Glomerular endothelial cell (primary cell): ENCODE measurements around the gene SPIRE2. TPM values are rescaled to one million over a fixed set of nuclear protein-coding genes. Genes with fewer than 3 reads are reported as not detected.
"Not testable (repeated sequence)": the region's sequence is repeated elsewhere in the genome, so short reads cannot be mapped to it uniquely, and the experiment has no call there.

ENCODE experiments used
- DNase-seq: peaks from one replicate; pipeline ENCODE4 v3.0.0-alpha.2; 2011; ENCODE audit warnings: low read depth, low spot score; ENCODE audit errors: extremely low read depth
- total RNA-seq: library from RNA; depleted of rRNA; stranded (reverse); fragments of >200 nt; gene quantifications from 2 replicates; pipeline ENCODE4 v1.2.3, GENCODE V29; 2015

SPIRE2 gene
- total RNA-seq, 1 donor from 2014 or later: 3.3 TPM

- DNase-seq: no peak
These were observed 83.9 kb downstream of the SPIRE2 start for GRCh38 chr16:89912143-89912542.

GRCh38 chr16:89912627-89913026 lies 84.4 kb downstream of the SPIRE2 start:
- DNase-seq: no peak

GRCh38 chr16:89913408-89914387 lies 85.4 kb downstream of the SPIRE2 start:
- no peak for DNase-seq

- not testable (repeated sequence) for DNase-seq
These were observed 86.5 kb downstream of the SPIRE2 start for GRCh38 chr16:89914642-89915285.

- no peak for DNase-seq
These were observed 87.3 kb downstream of the SPIRE2 start for GRCh38 chr16:89915303-89916232.

GRCh38 chr16:89917773-89918452 lies 89.6 kb downstream of the SPIRE2 start:
- no peak for DNase-seq

- no peak for DNase-seq
These were observed 90.4 kb downstream of the SPIRE2 start, which contains the start of gene MC1R for GRCh38 chr16:89918453-89919347. Gene MC1R (plus strand): TSS chr16:89918862. CDS start chr16:89919259, 397 bp downstream.

GRCh38 chr16:89919535-89920406 lies 91.5 kb downstream of the SPIRE2 start:
- DNase-seq: no peak

GRCh38 chr16:89920723-89921122 lies 92.4 kb downstream of the SPIRE2 start:
- no peak for DNase-seq

Other genes starting within 250 kb of the SPIRE2 start
- gene DPEP1, start 214.8 kb upstream of the SPIRE2 start, total RNA-seq: 1.8 TPM in 1 of 2 replicates, not detected in the other
- 107 and 121 TPM in 2 replicates for gene CHMP1A, start 170.8 kb upstream of the SPIRE2 start, total RNA-seq
- 8.3 and 10.0 TPM in 2 replicates for gene SPATA33, start 170.6 kb upstream of the SPIRE2 start, total RNA-seq
- gene CDK10, start 141.8 kb upstream of the SPIRE2 start, total RNA-seq: 36.9 and 52.9 TPM in 2 replicates
- 22.1 and 32.7 TPM in 2 replicates for gene SPATA2L, start 126.8 kb upstream of the SPIRE2 start, total RNA-seq
- 10.5 and 16.9 TPM in 2 replicates for gene VPS9D1, start 107.6 kb upstream of the SPIRE2 start, total RNA-seq
- 13.2 and 33.8 TPM in 2 replicates for gene ZNF276, start 106.9 kb upstream of the SPIRE2 start, total RNA-seq
- gene FANCA, start 11.8 kb upstream of the SPIRE2 start, total RNA-seq: 7.6 and 32.3 TPM in 2 replicates
- 184 and 223 TPM in 2 replicates for gene TCF25, start 45.1 kb downstream of the SPIRE2 start, total RNA-seq
- 2.7 and 2.8 TPM in 2 replicates for gene MC1R, start 90.4 kb downstream of the SPIRE2 start, total RNA-seq
- gene TUBB3, start 94.9 kb downstream of the SPIRE2 start, total RNA-seq: 275 and 412 TPM in 2 replicates
- 107 and 162 TPM in 2 replicates for gene DEF8, start 120.3 kb downstream of the SPIRE2 start, total RNA-seq
- gene DBNDD1, start 191.0 kb downstream of the SPIRE2 start, total RNA-seq: 15.5 and 19.0 TPM in 2 replicates
- not detected in 2 replicates for gene PRDM7, start 248.9 kb downstream of the SPIRE2 start, total RNA-seq